NCI-H2196 (cell line): ENCODE results near the gene TMEM208.

ENCODE experiments used
- DNase-seq: peaks from one replicate; lab custom pipeline; 2025; ENCODE audit not compliant: unreplicated experiment; lab: John Stamatoyannopoulos, UW

Gene TMEM208

GRCh38 chr16:67191411-67191994 is 35.4 kb upstream of the TMEM208 start:
- DNase-seq = no peak

DNA sequence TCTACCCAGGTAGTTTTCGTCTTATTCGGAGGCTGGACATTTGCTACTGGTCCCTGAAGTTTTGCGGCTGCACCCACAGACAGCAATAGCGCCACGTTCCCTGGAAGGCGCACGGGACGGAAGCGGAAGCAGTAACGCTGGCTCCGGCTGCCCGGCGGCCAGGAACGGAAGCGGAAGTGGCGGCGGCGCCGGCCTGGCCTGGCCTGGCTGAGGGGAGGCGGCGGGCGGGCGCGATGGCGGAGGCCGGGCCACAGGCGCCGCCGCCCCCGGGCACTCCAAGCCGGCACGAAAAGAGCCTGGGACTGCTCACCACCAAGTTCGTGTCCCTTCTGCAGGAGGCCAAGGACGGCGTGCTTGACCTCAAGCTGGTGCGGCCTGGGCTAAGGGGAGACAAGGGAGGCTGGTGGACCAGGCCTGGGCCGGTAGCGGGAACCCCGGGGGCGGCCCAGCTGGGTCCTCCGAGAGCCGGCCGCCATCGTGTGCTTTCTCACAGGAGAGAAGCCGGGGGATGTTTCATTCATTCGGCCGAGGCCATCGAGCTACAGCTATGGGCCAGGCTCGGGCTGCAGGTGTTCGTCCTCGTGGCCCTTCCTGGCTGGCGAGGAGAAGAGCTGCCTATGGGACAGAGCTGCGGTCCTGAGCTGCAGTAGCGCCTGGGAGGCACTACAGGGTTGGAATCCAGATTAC is 34.8 kb upstream of the TMEM208 start, which contains the start of gene E2F4:
Gene E2F4 (plus strand): TSS at position 161 of the 687 bp plus-strand sequence. CDS start 73 bp downstream, at position 234.
- peak; percentile 74 for DNase-seq

- DNase-seq = no peak
Measured at GRCh38 chr16:67192781-67193361, 34.1 kb upstream of the TMEM208 start.

GRCh38 chr16:67193536-67193935 is 33.4 kb upstream of the TMEM208 start:
- no peak for DNase-seq

DNA sequence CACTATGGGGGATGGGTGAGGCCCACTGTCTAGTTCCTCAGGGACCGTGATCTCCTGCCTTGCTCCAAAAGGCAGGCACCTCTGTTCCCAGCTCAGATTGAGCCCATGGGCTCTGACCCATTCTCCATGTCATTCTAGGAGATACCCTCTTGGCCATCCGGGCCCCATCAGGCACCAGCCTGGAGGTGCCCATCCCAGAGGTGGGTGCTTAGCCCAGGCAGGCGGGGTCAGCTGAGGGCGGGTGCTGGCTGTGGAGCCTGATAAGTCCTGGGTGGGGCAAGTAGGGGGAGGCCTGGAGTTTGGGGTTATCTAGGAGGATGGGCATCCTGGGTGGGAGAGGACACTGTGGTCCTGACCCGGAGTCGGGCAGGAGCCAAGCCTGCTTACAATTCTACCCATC is 32.7 kb upstream of the TMEM208 start:
- DNase-seq = no peak

GRCh38 chr16:67195676-67196075 is 31.3 kb upstream of the TMEM208 start:
- no peak for DNase-seq

GRCh38 chr16:67196881-67197280 is 30.0 kb upstream of the TMEM208 start:
- DNase-seq = no peak

- no peak for DNase-seq
Measured at GRCh38 chr16:67197704-67198103, 29.2 kb upstream of the TMEM208 start.

- peak; percentile 2 for DNase-seq
Measured at GRCh38 chr16:67198238-67198734, 28.6 kb upstream of the TMEM208 start.

DNA sequence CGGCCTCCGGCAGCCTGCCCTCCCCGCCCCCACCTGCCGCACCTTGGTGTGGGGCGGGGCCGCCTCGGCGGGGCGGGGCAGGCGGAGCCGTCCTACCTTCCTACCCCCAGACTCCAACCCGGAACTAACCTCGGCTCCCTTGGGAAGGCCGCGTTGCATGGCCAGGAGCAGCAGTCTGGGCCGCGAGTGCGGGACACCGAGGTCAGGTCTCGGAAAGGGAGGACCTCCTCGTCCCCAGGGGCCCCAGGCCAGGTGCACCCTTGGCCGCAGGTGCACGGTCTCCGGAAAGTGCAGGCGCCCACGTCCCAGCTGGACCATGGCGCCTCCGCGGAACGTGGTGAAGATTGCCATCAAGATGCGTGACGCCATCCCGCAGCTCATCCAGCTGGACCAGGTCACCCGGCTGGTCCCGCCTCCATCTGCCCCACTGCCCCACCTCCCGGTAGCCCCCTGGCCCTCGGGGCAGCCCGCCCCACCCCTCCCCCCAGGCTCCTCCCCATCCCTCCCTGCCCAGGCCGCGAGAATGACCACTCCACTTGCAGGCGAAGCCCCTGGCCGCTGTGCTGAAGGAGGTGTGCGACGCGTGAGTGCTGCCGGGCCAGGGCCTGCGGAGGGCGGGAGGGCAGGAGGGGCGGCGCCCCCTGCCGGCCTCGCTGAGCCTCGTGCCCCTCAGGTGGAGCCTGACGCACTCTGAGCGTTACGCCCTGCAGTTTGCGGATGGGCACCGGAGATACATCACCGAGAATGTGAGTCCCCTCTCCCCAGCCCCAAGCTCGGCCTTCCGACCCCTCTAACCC is 27.7 kb upstream of the TMEM208 start, which contains the start of gene ELMO3:
Gene ELMO3 (plus strand): TSS at position 121 of the 797 bp plus-strand sequence. CDS start 196 bp downstream, at position 317.
- no peak for DNase-seq

DNA sequence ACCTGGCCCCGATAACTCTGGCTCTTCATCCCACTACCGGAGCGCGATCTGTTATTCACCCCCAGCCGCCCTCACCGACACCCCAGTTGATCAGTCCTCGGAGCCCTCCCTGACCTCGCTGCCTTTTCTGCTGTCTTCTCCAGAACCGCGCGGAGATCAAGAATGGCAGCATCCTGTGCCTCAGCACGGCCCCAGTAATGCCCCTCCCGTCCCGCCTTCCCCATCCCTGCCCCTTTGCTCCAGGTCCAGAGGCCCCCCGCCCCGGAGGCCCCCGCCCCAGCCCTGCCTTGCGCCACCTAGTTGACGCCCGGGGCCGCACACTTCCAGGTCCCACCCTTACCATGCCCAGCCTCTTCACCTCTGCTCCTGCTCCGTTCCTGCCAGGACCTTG is 27.1 kb upstream of the TMEM208 start:
- DNase-seq = no peak

DNA sequence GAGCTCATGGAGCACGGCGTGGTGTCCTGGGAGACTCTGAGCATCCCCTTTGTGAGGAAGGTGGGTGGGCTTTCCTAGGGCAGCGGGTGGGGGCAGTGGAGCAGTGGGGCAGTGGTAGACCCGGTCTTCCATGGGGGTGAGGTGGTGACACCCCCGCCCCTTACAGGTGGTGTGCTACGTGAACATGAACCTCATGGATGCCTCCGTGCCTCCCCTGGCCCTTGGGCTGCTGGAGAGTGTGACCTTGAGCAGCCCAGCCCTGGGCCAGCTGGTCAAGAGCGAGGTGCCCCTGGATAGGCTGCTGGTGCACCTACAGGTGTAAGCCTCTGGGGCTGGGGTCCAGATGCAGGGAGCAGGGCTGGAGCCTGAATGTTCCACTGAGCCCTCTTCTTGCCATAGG is 26.4 kb upstream of the TMEM208 start:
- no peak for DNase-seq

GRCh38 chr16:67201411-67202345 is 25.3 kb upstream of the TMEM208 start:
- no peak for DNase-seq

DNA sequence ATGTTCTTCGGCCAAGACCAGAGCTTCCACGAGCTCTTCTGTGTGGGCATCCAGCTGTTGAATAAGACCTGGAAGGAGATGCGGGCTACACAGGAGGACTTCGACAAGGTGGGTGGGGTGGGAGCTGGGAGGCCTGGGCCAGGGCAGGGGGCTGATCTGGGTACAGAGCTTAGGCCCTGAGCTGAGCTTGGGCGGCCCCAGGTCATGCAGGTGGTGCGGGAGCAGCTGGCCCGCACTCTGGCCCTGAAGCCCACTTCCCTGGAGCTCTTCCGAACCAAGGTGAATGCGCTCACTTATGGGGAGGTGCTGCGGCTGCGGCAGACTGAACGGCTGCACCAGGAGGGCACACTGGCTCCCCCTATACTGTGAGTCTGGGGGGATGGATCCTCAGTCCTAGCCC is 24.5 kb upstream of the TMEM208 start:
- DNase-seq = no peak

DNA sequence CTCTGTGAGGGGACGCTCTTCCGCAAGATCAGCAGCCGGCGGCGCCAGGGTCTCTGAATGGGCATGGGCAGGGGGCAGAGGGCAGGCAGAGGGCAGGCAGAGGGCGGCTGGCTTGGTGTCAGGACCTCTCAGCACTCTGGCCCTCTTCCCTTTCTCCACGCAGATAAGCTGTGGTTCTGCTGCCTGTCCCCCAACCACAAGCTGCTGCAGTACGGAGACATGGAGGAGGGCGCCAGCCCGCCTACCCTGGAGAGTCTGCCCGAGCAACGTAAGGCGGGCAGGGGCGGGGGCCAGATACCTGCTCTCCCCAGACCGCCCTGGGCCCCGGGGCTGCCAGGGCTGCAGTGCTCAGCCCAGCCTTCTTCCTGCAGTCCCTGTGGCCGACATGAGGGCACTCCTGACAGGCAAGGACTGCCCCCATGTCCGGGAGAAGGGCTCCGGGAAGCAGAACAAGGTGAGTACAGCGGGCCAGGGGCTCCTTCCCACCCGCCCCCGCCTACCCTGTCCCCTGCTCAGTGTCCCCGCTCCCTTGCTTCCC is 23.9 kb upstream of the TMEM208 start:
- DNase-seq = no peak

DNA sequence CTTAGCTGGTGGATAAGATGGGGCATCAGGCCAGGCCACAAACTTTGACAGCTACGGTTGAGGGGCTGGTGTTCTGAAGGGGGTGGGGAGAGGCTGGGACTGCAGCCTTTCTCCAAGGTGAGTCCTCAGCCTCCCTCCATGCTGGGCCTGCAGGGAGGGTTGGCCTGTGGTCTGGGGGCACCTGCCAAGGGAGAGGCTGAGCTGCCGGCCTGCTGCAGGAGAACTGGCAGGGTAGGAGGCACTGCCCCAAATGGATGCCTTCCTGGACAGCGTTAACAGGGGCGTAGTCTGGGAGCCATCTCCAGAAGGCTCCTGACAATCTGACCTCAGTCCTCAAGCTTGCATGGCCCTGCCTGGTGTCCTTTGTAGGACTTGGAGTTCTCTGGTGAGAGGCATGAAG is 22.9 kb upstream of the TMEM208 start:
- no peak for DNase-seq

- DNase-seq = no peak
Measured at GRCh38 chr16:67206129-67206837, 20.6 kb upstream of the TMEM208 start.

- no peak for DNase-seq
Measured at GRCh38 chr16:67206838-67207248, 20.1 kb upstream of the TMEM208 start.
